ENCODE results near the gene SLC26A11. TPM values are rescaled to one million over a fixed set of nuclear protein-coding genes. Genes with fewer than 3 reads are reported as not detected.

The SLC26A11 gene
- total RNA-seq, 1 donor from 2014 or later, result 23.6 TPM

- Mint-ChIP-seq H3K27me3 (no peaks in the 10 kb centered on the region), H3K4me1 (ENCODE audit: unreplicated experiment) (no peaks in the 10 kb centered on the region), H3K27ac (no peak overlapping the region), H3K4me3 (no peak overlapping the region), H3K9me3 (no peaks in the 10 kb centered on the region), H3K36me3 (no peaks in the 10 kb centered on the region)
- no peak for TF ChIP-seq CTCF (conservative IDR thresholded peaks at IDR 0.05)
- DNase-seq (ENCODE audit: extremely low spot score, unreplicated experiment), result no peak
Observed at GRCh38 chr17:80203471-80203963, 16.7 kb upstream of the SLC26A11 start.

- no peak for DNase-seq (ENCODE audit: extremely low spot score, unreplicated experiment)
- TF ChIP-seq CTCF (conservative IDR thresholded peaks at IDR 0.05), result no peak
- H3K4me3 Mint-ChIP-seq, result no peak overlapping the region
- no peaks in the 10 kb centered on the region for H3K27me3 Mint-ChIP-seq
- H3K9me3 Mint-ChIP-seq, result no peaks in the 10 kb centered on the region
- no peaks in the 10 kb centered on the region for H3K4me1 Mint-ChIP-seq (ENCODE audit: unreplicated experiment)
- no peak overlapping the region for H3K27ac Mint-ChIP-seq
- no peaks in the 10 kb centered on the region for H3K36me3 Mint-ChIP-seq
Observed at GRCh38 chr17:80204626-80205468, 15.4 kb upstream of the SLC26A11 start.

- no peak overlapping the region for H3K4me3 Mint-ChIP-seq
Observed at GRCh38 chr17:80205811-80206210, 14.4 kb upstream of the SLC26A11 start.

GRCh38 chr17:80208050-80208449 lies 12.2 kb upstream of the SLC26A11 start:
- H3K27me3 Mint-ChIP-seq, result no peaks in the 10 kb centered on the region
- no peak overlapping the region for H3K4me3 Mint-ChIP-seq
- H3K4me1 Mint-ChIP-seq (ENCODE audit: unreplicated experiment), result no peaks in the 10 kb centered on the region

More at GRCh38 chr17:80205811-80206210, 14.4 kb upstream of the SLC26A11 start:
- H3K36me3 Mint-ChIP-seq, result no peaks in the 10 kb centered on the region
- TF ChIP-seq CTCF (conservative IDR thresholded peaks at IDR 0.05), result no peak
- DNase-seq (ENCODE audit: extremely low spot score, unreplicated experiment), result no peak
- H3K27ac Mint-ChIP-seq, result no peak overlapping the region
- H3K9me3 Mint-ChIP-seq, result no peaks in the 10 kb centered on the region
- no peaks in the 10 kb centered on the region for H3K4me1 Mint-ChIP-seq (ENCODE audit: unreplicated experiment)
- no peaks in the 10 kb centered on the region for H3K27me3 Mint-ChIP-seq

GRCh38 chr17:80209765-80210164 lies 10.5 kb upstream of the SLC26A11 start:
- TF ChIP-seq CTCF (conservative IDR thresholded peaks at IDR 0.05), result no peak
- DNase-seq (ENCODE audit: extremely low spot score, unreplicated experiment), result no peak
- Mint-ChIP-seq H3K9me3 (no peaks in the 10 kb centered on the region), H3K4me1 (ENCODE audit: unreplicated experiment) (no peaks in the 10 kb centered on the region), H3K4me3 (no peak overlapping the region), H3K27ac (no peak overlapping the region), H3K27me3 (no peaks in the 10 kb centered on the region), H3K36me3 (no peaks in the 10 kb centered on the region)

More at GRCh38 chr17:80208050-80208449, 12.2 kb upstream of the SLC26A11 start:
- no peak for TF ChIP-seq CTCF (conservative IDR thresholded peaks at IDR 0.05)
- Mint-ChIP-seq H3K27ac (no peak overlapping the region), H3K36me3 (no peaks in the 10 kb centered on the region), H3K9me3 (no peaks in the 10 kb centered on the region)
- DNase-seq (ENCODE audit: extremely low spot score, unreplicated experiment), result no peak

All from type B pancreatic cell (in vitro differentiated cells).